ENCODE results near the gene SPEN.
"Not testable (repeated sequence)": the region's sequence is repeated elsewhere in the genome, so short reads cannot be mapped to it uniquely, and the experiment has no call there.

- not testable (repeated sequence) for TF ChIP-seq POLR2AphosphoS5 (IDR thresholded peaks at IDR 0.05; ENCODE audit: borderline replicate concordance, low read depth, low read length); EZH2 (IDR thresholded peaks at IDR 0.05)
Measured at GRCh38 chr1:15896841-15897610, 49.5 kb downstream of the SPEN start.
